SH-SY5Y (cell line): ENCODE data around the gene GAR1.

ENCODE experiments used
- GATA2 ChIP-seq: IDR thresholded peaks from 2 replicates; pipeline ENCODE4 v1.6.1; 2011; ENCODE audit warnings: mild to moderate bottlenecking, low read depth, low read length
- GATA3 ChIP-seq: IDR thresholded peaks from 2 replicates; pipeline ENCODE4 v1.6.1; 2011; ENCODE audit warnings: low read depth, mild to moderate bottlenecking, low read length, moderate library complexity

DNA sequence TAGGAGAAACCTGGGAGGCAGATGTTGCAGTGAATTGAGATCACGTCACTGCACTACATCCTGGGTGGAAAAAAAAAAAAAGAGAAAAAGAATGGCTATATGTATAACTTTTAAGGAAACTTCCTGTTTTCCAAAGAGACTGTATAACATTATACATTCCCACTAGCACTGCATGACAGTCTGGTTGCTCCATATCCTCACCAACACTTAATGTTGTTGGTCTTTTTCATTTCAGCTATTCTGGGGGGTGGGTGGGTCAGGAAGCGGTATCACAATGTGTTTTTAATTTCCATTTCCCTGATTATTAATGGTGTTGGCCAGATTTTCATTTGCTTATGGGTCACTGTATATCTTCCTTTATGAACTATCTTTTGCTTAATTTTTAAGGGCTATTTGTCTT, 45.7 kb downstream of the GAR1 start:
- no peak for TF ChIP-seq GATA2
- TF ChIP-seq GATA3 = no peak
